ENCODE measurements around the gene USP5.
"Not testable (repeated sequence)": the region's sequence is repeated elsewhere in the genome, so short reads cannot be mapped to it uniquely, and the experiment has no call there.

GRCh38 chr12:6889775-6890573 is 38.0 kb downstream of the USP5 start:
- not testable (repeated sequence) for TF ChIP-seq POLR2A, CTCF, EP300 (IDR thresholded peaks at IDR 0.05)

Measured in upper lobe of left lung (tissue), 4 donors.